ENCODE results near the gene FAM53B.

DNA sequence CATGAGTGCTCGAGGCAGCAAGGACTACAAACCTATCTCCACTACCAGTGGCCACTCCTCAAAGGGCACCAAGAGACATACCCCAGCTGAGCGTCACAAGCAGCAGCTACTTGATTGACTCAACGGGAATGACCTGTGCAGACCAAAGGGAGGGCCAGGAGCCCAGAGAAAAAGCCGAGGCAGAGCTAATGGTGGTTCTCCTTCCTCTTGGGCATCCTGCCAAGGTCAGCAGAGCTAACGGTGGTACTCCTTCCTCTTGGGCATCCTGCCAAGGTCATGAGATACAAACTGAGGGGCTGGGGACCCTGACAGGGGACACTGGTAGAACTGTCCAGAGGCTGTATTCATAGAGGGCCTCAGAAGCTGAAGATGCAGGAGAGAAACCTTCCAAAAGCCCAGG, 60.4 kb downstream of the FAM53B start:
- TF ChIP-seq, protein P1, sequence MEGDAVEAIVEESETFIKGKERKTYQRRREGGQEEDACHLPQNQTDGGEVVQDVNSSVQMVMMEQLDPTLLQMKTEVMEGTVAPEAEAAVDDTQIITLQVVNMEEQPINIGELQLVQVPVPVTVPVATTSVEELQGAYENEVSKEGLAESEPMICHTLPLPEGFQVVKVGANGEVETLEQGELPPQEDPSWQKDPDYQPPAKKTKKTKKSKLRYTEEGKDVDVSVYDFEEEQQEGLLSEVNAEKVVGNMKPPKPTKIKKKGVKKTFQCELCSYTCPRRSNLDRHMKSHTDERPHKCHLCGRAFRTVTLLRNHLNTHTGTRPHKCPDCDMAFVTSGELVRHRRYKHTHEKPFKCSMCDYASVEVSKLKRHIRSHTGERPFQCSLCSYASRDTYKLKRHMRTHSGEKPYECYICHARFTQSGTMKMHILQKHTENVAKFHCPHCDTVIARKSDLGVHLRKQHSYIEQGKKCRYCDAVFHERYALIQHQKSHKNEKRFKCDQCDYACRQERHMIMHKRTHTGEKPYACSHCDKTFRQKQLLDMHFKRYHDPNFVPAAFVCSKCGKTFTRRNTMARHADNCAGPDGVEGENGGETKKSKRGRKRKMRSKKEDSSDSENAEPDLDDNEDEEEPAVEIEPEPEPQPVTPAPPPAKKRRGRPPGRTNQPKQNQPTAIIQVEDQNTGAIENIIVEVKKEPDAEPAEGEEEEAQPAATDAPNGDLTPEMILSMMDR (conservative IDR thresholded peaks at IDR 0.05; ENCODE audit: low read length), result no peak
- no peak for TF ChIP-seq EZH2phosphoT487 (IDR thresholded peaks at IDR 0.05; ENCODE audit: borderline replicate concordance, low read depth, low read length)
